K562 (cell line): Measurements from ENCODE around the gene CHRNA9. TPM values are rescaled to one million over a fixed set of nuclear protein-coding genes. Genes with fewer than 3 reads are reported as not detected.

Experiments
- ATAC-seq: fragments of 200-7000 bp; cut with Tn5 transposase; 3 replicates; pipeline ENCODE4 v1.9.1; 2020; ENCODE audit warnings: moderate library complexity
- BruUV-seq: library from RNA; stranded (reverse); fragments of 400-500 nt; replicated peaks from 2 replicates; lab custom pipeline; 2021; lab: Mats Ljungman, UMichigan
- CTCF ChIA-PET: fragments of 300-600 bp; formaldehyde crosslinking; extraction: SDS; loops from one replicate; lab custom pipeline; 2021; ENCODE audit warnings: low intra/inter-chr PET ratio; lab: Yijun Ruan, JAX
- POLR2A ChIA-PET: fragments of 300-600, 350-650 bp; sonication (Branson Sonifier 250); formaldehyde crosslinking; extraction: SDS; loops from one replicate; lab custom pipeline; 2021; ENCODE audit warnings: antibody characterized with exemption, inconsistent platforms; lab: Yijun Ruan, JAX
- DNase-seq, 4 experiments: peaks; one replicate each; pipeline versions ENCODE4 v3.0.0 to v3.0.0-alpha.2; 2011 to 2018; ENCODE audit warnings: low spot score in 3 of 4, mixed read lengths in 3 of 4; ENCODE audit errors: extremely low read depth in 1 of 4
- FAIRE-seq: peaks from 2 replicates; lab custom pipeline; 2011; peaks lifted over from hg19 to GRCh38; lab: Jason Lieb, UNC
- H2AFZ ChIP-seq: 2 replicates; pipeline ENCODE4 v1.6.0; 2011; ENCODE audit warnings: low read depth, low read length, control low read depth, inconsistent platforms
- H3K27ac ChIP-seq: fragments of 200-600 bp; 3 replicates; pipeline ENCODE4 v1.8.0; 2011; ENCODE audit warnings: low read depth, mild to moderate bottlenecking, control low read depth, inconsistent platforms, low read length, moderate library complexity, mixed read lengths; ENCODE audit errors: extremely low read depth
- H3K27me3 ChIP-seq, 2 experiments: fragments of 300-600 bp in 1 of 2; 2 replicates in 1 of 2; 3 replicates in 1 of 2; pipeline versions ENCODE4 v1.6.0 to v1.8.0; 2011; ENCODE audit warnings: inconsistent platforms in 2 of 2, low read length in 2 of 2, mild to moderate bottlenecking in 1 of 2, mixed read lengths in 1 of 2, moderate library complexity in 1 of 2; ENCODE audit not compliant: control insufficient read depth in 2 of 2, insufficient read depth in 2 of 2
- H3K36me3 ChIP-seq: fragments of 300-600 bp; 3 replicates; pipeline ENCODE4 v1.8.0; 2011; ENCODE audit warnings: mild to moderate bottlenecking, low read length, inconsistent platforms; ENCODE audit not compliant: control insufficient read depth, insufficient read depth
- H3K4me1 ChIP-seq, 2 experiments: fragments of 200-600 bp in 1 of 2; replicated peaks in 1 of 2; 2 replicates in 1 of 2; 3 replicates in 1 of 2; pipeline versions ENCODE4 v1.5.1 to v1.8.0; 2011; ENCODE audit warnings: inconsistent platforms in 2 of 2, low read length in 2 of 2, mild to moderate bottlenecking in 1 of 2, mixed read lengths in 1 of 2, moderate library complexity in 1 of 2; ENCODE audit not compliant: control insufficient read depth in 2 of 2, insufficient read depth in 2 of 2
- H3K4me2 ChIP-seq: 2 replicates; pipeline ENCODE4 v1.6.1; 2011; ENCODE audit warnings: low read length, control low read depth, inconsistent platforms, mixed read lengths; ENCODE audit not compliant: insufficient read depth
- H3K4me3 ChIP-seq: fragments of 200-600 bp; sonication (generic), shearing (Covaris generic); 2 replicates; pipeline ENCODE4 v1.5.1; 2016; ENCODE audit warnings: control low read depth, inconsistent platforms
- H3K79me2 ChIP-seq: fragments of 200-600 bp; 3 replicates; pipeline ENCODE4 v1.8.0; 2011; ENCODE audit warnings: low read length, inconsistent platforms; ENCODE audit not compliant: control insufficient read depth, insufficient read depth
- H3K9ac ChIP-seq, 2 experiments: 2 replicates each; pipeline versions ENCODE4 v1.6.0 to v1.6.1; 2011; ENCODE audit warnings: low read depth in 2 of 2, low read length in 2 of 2, control low read depth in 1 of 2, inconsistent platforms in 1 of 2, mild to moderate bottlenecking in 1 of 2, mixed read lengths in 1 of 2; ENCODE audit not compliant: insufficient read depth in 1 of 2
- H3K9me1 ChIP-seq: one replicate; pipeline ENCODE4 v1.6.0; 2011; ENCODE audit warnings: inconsistent platforms, mild to moderate bottlenecking, low read length, moderate library complexity; ENCODE audit not compliant: control insufficient read depth, insufficient read depth
- H3K9me3 ChIP-seq: replicated peaks from 2 replicates; pipeline ENCODE4 v1.5.1; 2011; ENCODE audit warnings: low read depth, low read length, inconsistent platforms; ENCODE audit not compliant: control insufficient read depth, insufficient read depth
- H4K20me1 ChIP-seq: replicated peaks from 2 replicates; pipeline ENCODE4 v1.6.1; 2011; ENCODE audit warnings: low read length, inconsistent platforms, mixed read lengths; ENCODE audit not compliant: control insufficient read depth, insufficient read depth
- CBFA2T2 ChIP-seq: fragments of 450-650 bp; conservative IDR thresholded peaks from 2 replicates; pipeline ENCODE4 v1.6.1; 2017; ENCODE audit warnings: mild to moderate bottlenecking
- CHAMP1 ChIP-seq: fragments of 450-650 bp; IDR thresholded peaks from 2 replicates; pipeline ENCODE4 v1.6.1; 2016; ENCODE audit warnings: mild to moderate bottlenecking
- CREB3 ChIP-seq: fragments of 450-650 bp; conservative IDR thresholded peaks from 2 replicates; pipeline ENCODE4 v1.6.1; 2016; ENCODE audit warnings: missing genetic modification characterization, low read depth, mild to moderate bottlenecking, missing compliant biosample characterization, moderate library complexity
- HMBOX1 ChIP-seq: sonication (generic); IDR thresholded peaks from 2 replicates; pipeline ENCODE4 v1.6.1; 2016
- KDM2B ChIP-seq: fragments of 250-450 bp; sonication (Bioruptor Pico); IDR thresholded peaks from 2 replicates; pipeline ENCODE4 v1.8.0; 2021; ENCODE audit warnings: mild to moderate bottlenecking, moderate library complexity
- MAFK ChIP-seq: IDR thresholded peaks from 2 replicates; pipeline ENCODE4 v1.6.1; 2011; ENCODE audit warnings: low read length, improper control_type of control experiment
- PTTG1 ChIP-seq: fragments of 450-650 bp; IDR thresholded peaks from 2 replicates; pipeline ENCODE4 v1.6.1; 2016; ENCODE audit warnings: low read depth, mild to moderate bottlenecking, missing genetic modification characterization, missing compliant biosample characterization
- ZNF274 ChIP-seq: IDR thresholded peaks from 2 replicates; pipeline ENCODE4 v1.6.1; 2011; ENCODE audit warnings: low read depth, mild to moderate bottlenecking, low read length, moderate library complexity, borderline replicate concordance
- ZNF445 ChIP-seq: fragments of 250-450 bp; sonication (Bioruptor Pico); IDR thresholded peaks from 2 replicates; pipeline ENCODE4 v1.4.0; 2020; ENCODE audit warnings: low read depth, mild to moderate bottlenecking, moderate library complexity
- ZNF551 ChIP-seq: fragments of 250-450 bp; sonication (Bioruptor Pico); IDR thresholded peaks from 2 replicates; pipeline ENCODE4 v1.5.0; 2021; ENCODE audit warnings: mild to moderate bottlenecking, moderate library complexity
- WGBS: fragments of 100-300 bp; shearing (Covaris generic); methylation state at CpG from one replicate; pipeline ENCODE4 v1.1.6; 2016; ENCODE audit warnings: low coverage, mixed read lengths; ENCODE audit not compliant: insufficient coverage; ENCODE audit errors: missing lambda C conversion rate; 5-methylcytosine and 5-hydroxymethylcytosine counted together
- in situ Hi-C: fragments of 300-500 bp; cut with MboI; formaldehyde crosslinking; loops from 4 replicates; pipeline ENCODE4 v1.15.0; 2018; ENCODE audit warnings: inconsistent platforms, mixed read lengths
- intact Hi-C: fragments of 100-400 bp; cut with micrococcal nuclease; formaldehyde crosslinking; loops from 2 replicates; pipeline ENCODE4 v1.14.2; 2022
- polyA plus RNA-seq, 8 experiments: library from polyadenylated mRNA; depleted of rRNA in 4 of 8; stranded (reverse) in 5 of 8; unstranded in 3 of 8; fragments of >200 nt; fragmentation: Nextera tagmentation in 2 of 8; fragmentation: Illumina TruSeq in 1 of 8; extraction: Ambion mirVana in 2 of 8; extraction: Trizol in 1 of 8; gene quantifications; 2 replicates each; pipeline versions ENCODE4 v1.2.1 to v1.2.3, GENCODE V29; 2011 to 2014; ENCODE audit warnings: inconsistent platforms in 1 of 8, missing spikeins in 1 of 8
- total RNA-seq, 7 experiments: library from RNA; depleted of rRNA in 6 of 7; stranded (reverse); fragments of >200 nt in 6 of 7; fragmentation: Illumina TruSeq in 2 of 7; extraction: Trizol in 2 of 7; gene quantifications; 2 replicates each; pipeline versions ENCODE4 v1.2.1 to v1.2.3, GENCODE V29; 2011 to 2021; ENCODE audit warnings: low replicate concordance in 1 of 7

The CHRNA9 gene
- total and polyA plus RNA-seq, 9 of the 15 experiments (the other 6 are each of a cell fraction or from before 2014, with no cell fraction given), result not detected

GRCh38 chr4:40401631-40402030, 66.5 kb downstream of the CHRNA9 start:
- ChIA-PET POLR2A (no interaction called here), CTCF (no interaction called here)
- H3K9me1 ChIP-seq, result no peaks in the 10 kb centered on the region
- no peaks in the 10 kb centered on the region; the same call in 1 of the 2 replicates for H4K20me1 ChIP-seq
- in situ Hi-C loops, result no loop called here
- WGBS, result 7% methylated on average over 8 of the region's 8 CpGs
- H3K4me1 ChIP-seq, result no peaks in the 10 kb centered on the region
- no peak overlapping the region for H3K4me2 ChIP-seq
- FAIRE-seq, result no peak
- no peak overlapping the region for H3K4me3 ChIP-seq
- no peak for ATAC-seq
- no peaks in the 10 kb centered on the region for H3K36me3 ChIP-seq
- H3K9me3 ChIP-seq, result no peaks in the 10 kb centered on the region
- no peak for TF ChIP-seq HMBOX1
- TF ChIP-seq CHAMP1, result no peak
- no peak for TF ChIP-seq MAFK
- TF ChIP-seq ZNF551 (CRISPR knock-in tag), result no peak
- no peak for TF ChIP-seq ZNF274
- TF ChIP-seq CREB3 (tag), result no peak
- no peak for TF ChIP-seq KDM2B (CRISPR knock-in tag)
- no peak for TF ChIP-seq ZNF445 (CRISPR knock-in tag)
- no peak for TF ChIP-seq PTTG1 (tag)
- TF ChIP-seq CBFA2T2, result no peak
- TF ChIP-seq, all 486 proteins: peak for 0
- intact Hi-C loops, result no loop called here
- peaks cover 22 to 27% of the 10 kb centered on the region in 2 experiments; a peak in 4 of 5 replicates for H3K27me3 ChIP-seq
- H2AFZ ChIP-seq, result no peak overlapping the region
- H3K27ac ChIP-seq, result no peak overlapping the region
- BruUV-seq, result no TSS peak
- no peaks in the 10 kb centered on the region for H3K79me2 ChIP-seq
- no peak overlapping the region for H3K9ac ChIP-seq
- DNase-seq, result no peak
